ENCODE data around the gene RAB36. TPM values are rescaled to one million over a fixed set of nuclear protein-coding genes. Genes with fewer than 3 reads are reported as not detected.
A peak's percentile ranks its signal among the peaks of the same experiment; 100 is the strongest.

Gene RAB36
- total RNA-seq, 1 donor from 2014 or later: 0.26 TPM

- TF ChIP-seq, protein P1, sequence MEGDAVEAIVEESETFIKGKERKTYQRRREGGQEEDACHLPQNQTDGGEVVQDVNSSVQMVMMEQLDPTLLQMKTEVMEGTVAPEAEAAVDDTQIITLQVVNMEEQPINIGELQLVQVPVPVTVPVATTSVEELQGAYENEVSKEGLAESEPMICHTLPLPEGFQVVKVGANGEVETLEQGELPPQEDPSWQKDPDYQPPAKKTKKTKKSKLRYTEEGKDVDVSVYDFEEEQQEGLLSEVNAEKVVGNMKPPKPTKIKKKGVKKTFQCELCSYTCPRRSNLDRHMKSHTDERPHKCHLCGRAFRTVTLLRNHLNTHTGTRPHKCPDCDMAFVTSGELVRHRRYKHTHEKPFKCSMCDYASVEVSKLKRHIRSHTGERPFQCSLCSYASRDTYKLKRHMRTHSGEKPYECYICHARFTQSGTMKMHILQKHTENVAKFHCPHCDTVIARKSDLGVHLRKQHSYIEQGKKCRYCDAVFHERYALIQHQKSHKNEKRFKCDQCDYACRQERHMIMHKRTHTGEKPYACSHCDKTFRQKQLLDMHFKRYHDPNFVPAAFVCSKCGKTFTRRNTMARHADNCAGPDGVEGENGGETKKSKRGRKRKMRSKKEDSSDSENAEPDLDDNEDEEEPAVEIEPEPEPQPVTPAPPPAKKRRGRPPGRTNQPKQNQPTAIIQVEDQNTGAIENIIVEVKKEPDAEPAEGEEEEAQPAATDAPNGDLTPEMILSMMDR (IDR thresholded peaks at IDR 0.05; ENCODE audit: insufficient read depth, low read length, severe bottlenecking): no peak
- peaks cover 3% of the 10 kb centered on the region for H3K36me3 ChIP-seq (ENCODE audit: control insufficient read depth, insufficient read depth, low read length)
- H3K4me3 ChIP-seq (ENCODE audit: low read depth, low read length): no peak overlapping the region
- DNase-seq (ENCODE audit: low read depth) (no peak), FAIRE-seq (no peak)
- no peaks in the 10 kb centered on the region for H3K27me3 ChIP-seq (ENCODE audit: control insufficient read depth, insufficient read depth, low read length)
These were observed 57.7 kb downstream of the RAB36 start for GRCh38 chr22:23202812-23203451.

DNA sequence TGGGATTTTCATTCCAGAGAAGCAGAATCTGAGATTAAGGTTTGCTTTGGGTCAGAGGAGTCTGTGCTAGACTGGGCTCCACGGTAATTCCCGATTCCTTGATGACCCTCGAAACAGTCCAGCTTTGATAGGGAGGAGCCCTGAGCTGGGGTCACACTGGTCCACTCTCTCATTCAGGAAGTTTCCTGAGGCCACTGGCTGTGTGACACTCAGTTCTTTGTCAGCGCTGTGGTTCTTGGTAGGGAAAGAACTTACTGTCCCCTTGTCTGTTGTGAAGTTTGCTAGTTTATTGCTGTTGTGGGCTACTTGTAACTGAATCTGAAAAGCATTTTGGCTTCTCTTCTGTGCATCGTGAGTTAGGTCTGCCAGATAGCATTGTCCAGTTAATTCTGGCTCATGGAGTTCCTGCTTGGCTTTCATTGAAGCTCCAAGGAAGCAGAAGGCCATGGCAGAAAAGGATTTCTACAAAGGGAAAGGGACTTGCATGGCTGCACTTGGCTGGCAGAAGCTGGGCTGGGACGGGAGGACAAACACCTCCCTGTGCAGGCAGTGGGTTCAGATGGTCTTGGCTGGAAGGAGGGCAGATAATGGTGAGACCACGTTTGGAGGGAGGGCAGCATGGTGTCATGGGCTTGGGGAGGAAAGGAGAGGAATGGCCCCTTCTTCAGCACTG lies 58.3 kb downstream of the RAB36 start:
- H3K27me3 ChIP-seq (ENCODE audit: control insufficient read depth, insufficient read depth, low read length): no peaks in the 10 kb centered on the region
- FAIRE-seq: no peak
- peaks cover 2% of the 10 kb centered on the region for H3K36me3 ChIP-seq (ENCODE audit: control insufficient read depth, insufficient read depth, low read length)
- DNase-seq (ENCODE audit: low read depth): no peak
- H3K4me3 ChIP-seq (ENCODE audit: low read depth, low read length): no peak overlapping the region
- TF ChIP-seq, protein P1 (IDR thresholded peaks at IDR 0.05; ENCODE audit: insufficient read depth, low read length, severe bottlenecking): no peak

- FAIRE-seq: no peak
- no peak for DNase-seq (ENCODE audit: low read depth)
- TF ChIP-seq, protein P1 (IDR thresholded peaks at IDR 0.05; ENCODE audit: insufficient read depth, low read length, severe bottlenecking): no peak
- Histone ChIP-seq H3K4me3 (ENCODE audit: low read depth, low read length) (no peak overlapping the region), H3K27me3 (ENCODE audit: control insufficient read depth, insufficient read depth, low read length) (no peaks in the 10 kb centered on the region), H3K36me3 (ENCODE audit: control insufficient read depth, insufficient read depth, low read length) (peaks cover 2% of the 10 kb centered on the region)
These were observed 58.8 kb downstream of the RAB36 start for GRCh38 chr22:23204125-23204488.

- Histone ChIP-seq H3K4me3 (ENCODE audit: low read depth, low read length) (no peak overlapping the region), H3K36me3 (ENCODE audit: control insufficient read depth, insufficient read depth, low read length) (peaks cover 2% of the 10 kb centered on the region), H3K27me3 (ENCODE audit: control insufficient read depth, insufficient read depth, low read length) (no peaks in the 10 kb centered on the region)
- DNase-seq (ENCODE audit: low read depth) (no peak), FAIRE-seq (no peak)
- TF ChIP-seq, protein P1 (IDR thresholded peaks at IDR 0.05; ENCODE audit: insufficient read depth, low read length, severe bottlenecking): no peak
These were observed 59.4 kb downstream of the RAB36 start for GRCh38 chr22:23204541-23205157.

DNA sequence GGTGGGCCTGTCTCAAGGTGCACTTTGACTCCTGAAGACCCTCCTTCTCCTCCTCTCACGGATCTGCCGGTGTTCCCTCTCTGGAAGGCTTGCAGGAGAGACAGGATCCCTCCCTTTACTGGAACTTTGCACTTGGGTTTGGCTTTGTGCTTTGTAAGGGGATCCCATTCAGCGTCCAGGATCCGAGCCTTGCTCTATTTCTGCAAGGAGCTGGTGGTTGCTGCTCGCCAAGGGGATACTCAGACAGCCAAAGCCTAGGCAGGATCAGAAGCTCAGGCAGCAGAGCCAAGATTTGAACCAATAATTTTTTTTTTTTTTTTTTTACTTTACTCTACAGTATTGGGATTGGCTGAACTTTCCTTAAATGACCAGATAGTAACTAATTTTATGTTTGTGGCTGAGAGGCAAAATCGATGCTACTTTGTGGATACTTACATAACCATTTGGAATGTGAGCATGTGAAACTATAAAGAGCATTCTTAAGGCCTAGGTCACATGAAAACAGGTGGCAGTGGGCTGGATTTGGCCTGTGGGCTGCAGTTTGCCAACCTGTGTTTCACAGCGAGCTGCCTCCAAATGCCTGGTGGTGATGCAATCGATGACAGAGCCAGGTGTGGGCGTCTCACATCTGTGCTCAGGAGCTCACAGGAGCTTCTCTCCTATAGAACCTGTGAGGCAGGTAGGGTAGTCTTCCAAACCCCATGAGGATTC lies 60.2 kb downstream of the RAB36 start:
- FAIRE-seq: no peak
- H3K36me3 ChIP-seq (ENCODE audit: control insufficient read depth, insufficient read depth, low read length): no peaks in the 10 kb centered on the region
- peak; percentile 87 for DNase-seq (ENCODE audit: low read depth)
- TF ChIP-seq, protein P1 (IDR thresholded peaks at IDR 0.05; ENCODE audit: insufficient read depth, low read length, severe bottlenecking): no peak
- no peaks in the 10 kb centered on the region for H3K27me3 ChIP-seq (ENCODE audit: control insufficient read depth, insufficient read depth, low read length)
- no peak overlapping the region for H3K4me3 ChIP-seq (ENCODE audit: low read depth, low read length)
